Mammary epithelial cell (primary cell): ENCODE results near the gene ELL2.

Experiments
- EZH2 ChIP-seq: IDR thresholded peaks from 2 replicates; pipeline ENCODE4 v1.6.1; 2012; ENCODE audit warnings: low read length, inconsistent platforms, borderline replicate concordance
- TF ChIP-seq, protein P1 (sequence below), 2 donors: IDR thresholded peaks in 1 of 2; conservative IDR thresholded peaks in 1 of 2; 2 replicates each; pipeline ENCODE4 v1.5.1; 2011 to 2012; ENCODE audit warnings: inconsistent platforms in 2 of 2, low read length in 2 of 2, mild to moderate bottlenecking in 2 of 2, control low read depth in 1 of 2, low read depth in 1 of 2; ENCODE audit not compliant: insufficient read depth in 1 of 2; ENCODE audit errors: extremely low read depth in 1 of 2

DNA sequence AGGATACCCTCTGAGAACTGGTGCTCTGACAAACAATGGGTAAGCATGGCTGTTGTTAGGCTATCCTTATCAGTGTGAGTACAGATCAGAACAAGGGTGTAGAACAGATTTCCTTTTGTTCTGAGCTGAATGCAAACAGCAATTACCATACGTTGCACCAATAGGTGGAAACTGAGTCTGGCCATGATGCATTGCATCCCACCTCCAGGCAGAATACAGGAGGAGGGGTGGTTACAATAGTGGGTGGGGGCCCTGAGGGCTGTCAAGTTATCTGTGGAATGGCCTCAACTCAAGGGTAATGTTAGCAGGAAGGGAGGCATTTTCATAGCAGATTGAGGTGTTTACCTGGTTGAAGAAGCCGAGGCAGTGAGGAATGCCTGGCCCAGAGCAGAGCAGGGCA lies 84.9 kb downstream of the ELL2 start:
- TF ChIP-seq, protein P1, sequence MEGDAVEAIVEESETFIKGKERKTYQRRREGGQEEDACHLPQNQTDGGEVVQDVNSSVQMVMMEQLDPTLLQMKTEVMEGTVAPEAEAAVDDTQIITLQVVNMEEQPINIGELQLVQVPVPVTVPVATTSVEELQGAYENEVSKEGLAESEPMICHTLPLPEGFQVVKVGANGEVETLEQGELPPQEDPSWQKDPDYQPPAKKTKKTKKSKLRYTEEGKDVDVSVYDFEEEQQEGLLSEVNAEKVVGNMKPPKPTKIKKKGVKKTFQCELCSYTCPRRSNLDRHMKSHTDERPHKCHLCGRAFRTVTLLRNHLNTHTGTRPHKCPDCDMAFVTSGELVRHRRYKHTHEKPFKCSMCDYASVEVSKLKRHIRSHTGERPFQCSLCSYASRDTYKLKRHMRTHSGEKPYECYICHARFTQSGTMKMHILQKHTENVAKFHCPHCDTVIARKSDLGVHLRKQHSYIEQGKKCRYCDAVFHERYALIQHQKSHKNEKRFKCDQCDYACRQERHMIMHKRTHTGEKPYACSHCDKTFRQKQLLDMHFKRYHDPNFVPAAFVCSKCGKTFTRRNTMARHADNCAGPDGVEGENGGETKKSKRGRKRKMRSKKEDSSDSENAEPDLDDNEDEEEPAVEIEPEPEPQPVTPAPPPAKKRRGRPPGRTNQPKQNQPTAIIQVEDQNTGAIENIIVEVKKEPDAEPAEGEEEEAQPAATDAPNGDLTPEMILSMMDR (conservative IDR thresholded peaks at IDR 0.05 in 1 of 2, IDR thresholded peaks at IDR 0.05 in 1 of 2; ENCODE audit: extremely low read depth in 1 of 2, insufficient read depth in 1 of 2, low read depth in 1 of 2, low read length in 2 of 2): no peak
- TF ChIP-seq EZH2: no peak
